Neutrophil (primary cell): Measurements from ENCODE around the gene ATP6V0A1.
A peak's percentile ranks its signal among the peaks of the same experiment; 100 is the strongest.

Experiments used
- H3K27ac ChIP-seq: fragments of 200-600 bp; sonication (generic); 2 replicates; pipeline ENCODE4 v1.5.1; 2016; ENCODE audit warnings: mild to moderate bottlenecking, moderate library complexity
- H3K27me3 ChIP-seq: fragments of 200-600 bp; sonication (generic); 2 replicates; pipeline ENCODE4 v1.6.0; 2016; ENCODE audit warnings: mild to moderate bottlenecking
- H3K36me3 ChIP-seq: fragments of 200-600 bp; sonication (generic); 2 replicates; pipeline ENCODE4 v1.5.1; 2017
- H3K4me1 ChIP-seq, 2 experiments: fragments of 200-600 bp in 1 of 2; sonication (generic) in 1 of 2; 1 replicate in 1 of 2; 2 replicates in 1 of 2; pipeline versions ENCODE4 v1.5.1 to v1.6.1; 2013 to 2016; ENCODE audit warnings: low read depth in 1 of 2, low read length in 1 of 2, mild to moderate bottlenecking in 1 of 2, moderate library complexity in 1 of 2; ENCODE audit not compliant: control insufficient read depth in 1 of 2, insufficient read depth in 1 of 2
- H3K4me3 ChIP-seq, 2 experiments: fragments of 200-600 bp in 1 of 2; sonication (generic) in 1 of 2; 1 replicate in 1 of 2; 2 replicates in 1 of 2; pipeline ENCODE4 v1.5.1; 2013 to 2016; ENCODE audit warnings: low read depth in 1 of 2, low read length in 1 of 2, mild to moderate bottlenecking in 1 of 2, moderate library complexity in 1 of 2
- H3K9me3 ChIP-seq: fragments of 200-600 bp; sonication (generic); 2 replicates; pipeline ENCODE4 v1.5.1; 2016
- TF ChIP-seq, protein P1 (sequence below): fragments of 200-600 bp; sonication (generic); IDR thresholded peaks from 2 replicates; pipeline ENCODE4 v1.5.1; 2016; ENCODE audit warnings: antibody characterized with exemption

Gene ATP6V0A1

DNA sequence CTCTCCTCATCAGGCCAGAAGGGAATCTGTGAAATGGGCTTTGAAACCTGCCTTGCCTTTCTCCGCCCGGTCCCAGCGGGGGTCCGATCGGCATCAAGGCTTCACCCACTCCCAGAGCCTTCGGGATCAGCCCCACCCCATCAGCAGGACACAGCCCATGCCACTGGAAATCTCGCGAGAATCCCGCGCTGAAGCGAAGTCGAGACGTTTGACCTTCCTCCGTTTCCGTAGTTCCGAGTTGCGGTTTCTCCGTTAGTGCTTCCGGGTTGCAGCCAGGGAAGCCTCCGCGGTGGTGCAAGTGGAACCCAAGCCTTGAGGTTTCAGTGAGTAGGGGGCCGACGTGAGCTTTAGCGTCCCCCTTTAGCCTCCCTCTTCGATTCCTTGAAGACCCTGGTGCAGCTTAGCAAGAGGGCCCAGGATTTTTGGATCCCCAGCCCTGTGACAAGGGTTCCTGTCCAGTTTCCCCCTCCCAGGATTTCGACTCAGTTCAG is 103.3 kb downstream of the ATP6V0A1 start, which contains the start of gene COASY:
Gene COASY, plus strand, starts transcription at position 252 of the 491 bp plus-strand sequence. CDS start 475 bp downstream, outside the sequence.
- peaks cover 33 to 35% of the 10 kb centered on the region in 2 experiments for H3K4me1 ChIP-seq
- no peaks in the 10 kb centered on the region for H3K27me3 ChIP-seq
- H3K9me3 ChIP-seq = no peaks in the 10 kb centered on the region
- TF ChIP-seq, protein P1, sequence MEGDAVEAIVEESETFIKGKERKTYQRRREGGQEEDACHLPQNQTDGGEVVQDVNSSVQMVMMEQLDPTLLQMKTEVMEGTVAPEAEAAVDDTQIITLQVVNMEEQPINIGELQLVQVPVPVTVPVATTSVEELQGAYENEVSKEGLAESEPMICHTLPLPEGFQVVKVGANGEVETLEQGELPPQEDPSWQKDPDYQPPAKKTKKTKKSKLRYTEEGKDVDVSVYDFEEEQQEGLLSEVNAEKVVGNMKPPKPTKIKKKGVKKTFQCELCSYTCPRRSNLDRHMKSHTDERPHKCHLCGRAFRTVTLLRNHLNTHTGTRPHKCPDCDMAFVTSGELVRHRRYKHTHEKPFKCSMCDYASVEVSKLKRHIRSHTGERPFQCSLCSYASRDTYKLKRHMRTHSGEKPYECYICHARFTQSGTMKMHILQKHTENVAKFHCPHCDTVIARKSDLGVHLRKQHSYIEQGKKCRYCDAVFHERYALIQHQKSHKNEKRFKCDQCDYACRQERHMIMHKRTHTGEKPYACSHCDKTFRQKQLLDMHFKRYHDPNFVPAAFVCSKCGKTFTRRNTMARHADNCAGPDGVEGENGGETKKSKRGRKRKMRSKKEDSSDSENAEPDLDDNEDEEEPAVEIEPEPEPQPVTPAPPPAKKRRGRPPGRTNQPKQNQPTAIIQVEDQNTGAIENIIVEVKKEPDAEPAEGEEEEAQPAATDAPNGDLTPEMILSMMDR = no peak
- peak within 1 kb of the TSS; percentile 84 to 85 for H3K4me3 ChIP-seq
- H3K27ac ChIP-seq = peak within 1 kb of the TSS; percentile 87
- peaks cover 28% of the 10 kb centered on the region for H3K36me3 ChIP-seq

DNA sequence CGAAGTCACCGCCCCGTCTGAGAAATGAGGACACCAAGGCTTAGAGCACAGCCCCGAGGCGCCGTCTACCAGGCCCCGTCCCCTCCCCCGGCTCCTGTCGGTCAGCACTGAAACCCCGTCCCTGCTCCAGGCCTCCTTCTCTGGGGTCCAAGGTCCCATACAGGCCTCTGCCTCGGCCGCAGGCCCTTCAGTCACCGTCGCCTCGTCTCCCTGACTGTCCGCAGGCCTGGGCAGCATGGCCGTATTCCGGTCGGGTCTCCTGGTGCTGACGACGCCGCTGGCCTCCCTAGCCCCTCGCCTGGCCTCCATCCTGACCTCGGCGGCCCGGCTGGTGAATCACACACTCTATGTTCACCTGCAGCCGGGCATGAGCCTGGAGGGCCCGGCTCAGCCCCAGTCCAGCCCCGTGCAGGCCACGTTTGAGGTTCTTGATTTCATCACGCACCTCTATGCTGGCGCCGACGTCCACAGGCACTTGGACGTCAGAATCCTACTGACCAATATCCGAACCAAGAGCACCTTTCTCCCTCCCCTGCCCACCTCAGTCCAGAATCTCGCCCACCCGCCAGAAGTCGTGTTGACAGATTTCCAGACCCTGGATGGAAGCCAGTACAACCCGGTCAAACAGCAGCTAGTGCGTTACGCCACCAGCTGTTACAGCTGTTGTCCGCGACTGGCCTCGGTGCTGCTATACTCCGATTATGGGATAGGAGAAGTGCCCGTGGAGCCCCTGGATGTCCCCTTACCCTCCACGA is 103.9 kb downstream of the ATP6V0A1 start:
- Histone ChIP-seq H3K4me1 (peaks cover 37 to 38% of the 10 kb centered on the region in 2 experiments), H3K27ac (peak overlapping the region; percentile 87), H3K27me3 (no peaks in the 10 kb centered on the region), H3K36me3 (peaks cover 28% of the 10 kb centered on the region), H3K9me3 (no peaks in the 10 kb centered on the region), H3K4me3 (peak overlapping the region; percentile 84 to 85)
- TF ChIP-seq, protein P1 = no peak

DNA sequence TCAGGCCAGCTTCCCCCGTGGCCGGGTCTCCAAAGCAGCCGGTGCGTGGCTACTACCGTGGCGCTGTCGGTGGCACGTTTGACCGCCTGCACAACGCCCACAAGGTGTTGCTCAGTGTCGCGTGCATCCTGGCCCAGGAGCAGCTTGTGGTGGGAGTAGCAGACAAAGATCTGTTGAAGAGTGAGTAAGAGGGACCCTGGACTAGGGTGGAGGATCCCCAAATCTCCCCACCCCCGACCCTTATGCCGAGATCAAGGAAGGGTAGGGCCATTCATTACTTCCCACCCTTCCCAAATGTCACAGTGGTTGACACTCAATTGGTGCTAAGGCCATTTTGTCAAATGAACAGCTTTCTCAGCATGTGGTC is 104.4 kb downstream of the ATP6V0A1 start:
- Histone ChIP-seq H3K27me3 (no peaks in the 10 kb centered on the region), H3K9me3 (no peaks in the 10 kb centered on the region), H3K27ac (peak overlapping the region; percentile 87), H3K36me3 (peaks cover 28% of the 10 kb centered on the region), H3K4me1 (peaks cover 42 to 43% of the 10 kb centered on the region in 2 experiments), H3K4me3 (peak overlapping the region; percentile 84 to 85)
- TF ChIP-seq, protein P1 = no peak

DNA sequence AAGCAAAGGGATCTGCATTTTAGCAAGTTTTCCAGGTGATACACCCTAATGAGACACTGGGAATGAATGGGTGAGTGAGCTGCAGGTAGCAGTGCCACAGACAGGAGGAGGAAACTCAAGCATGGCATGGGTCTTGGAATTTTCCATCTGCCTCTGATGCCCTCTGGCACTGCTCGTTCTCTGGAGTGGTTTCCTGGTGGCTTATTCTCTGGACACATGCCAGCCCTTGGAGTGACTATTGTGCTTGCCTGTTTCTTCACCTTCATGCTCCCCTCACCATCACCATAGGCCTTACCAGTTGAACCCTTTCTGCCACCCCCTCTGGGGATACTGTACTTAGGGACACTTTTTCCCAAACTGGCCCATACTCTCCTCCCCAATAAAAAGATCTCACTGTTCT is 104.9 kb downstream of the ATP6V0A1 start:
- no peaks in the 10 kb centered on the region for H3K27me3 ChIP-seq
- TF ChIP-seq, protein P1 = no peak
- peaks cover 47% of the 10 kb centered on the region in 2 experiments for H3K4me1 ChIP-seq
- H3K9me3 ChIP-seq = no peaks in the 10 kb centered on the region
- H3K4me3 ChIP-seq = peak overlapping the region in 1 of 2 experiments; percentile 85
- H3K36me3 ChIP-seq = peaks cover 32% of the 10 kb centered on the region
- H3K27ac ChIP-seq = peak overlapping the region; percentile 87

DNA sequence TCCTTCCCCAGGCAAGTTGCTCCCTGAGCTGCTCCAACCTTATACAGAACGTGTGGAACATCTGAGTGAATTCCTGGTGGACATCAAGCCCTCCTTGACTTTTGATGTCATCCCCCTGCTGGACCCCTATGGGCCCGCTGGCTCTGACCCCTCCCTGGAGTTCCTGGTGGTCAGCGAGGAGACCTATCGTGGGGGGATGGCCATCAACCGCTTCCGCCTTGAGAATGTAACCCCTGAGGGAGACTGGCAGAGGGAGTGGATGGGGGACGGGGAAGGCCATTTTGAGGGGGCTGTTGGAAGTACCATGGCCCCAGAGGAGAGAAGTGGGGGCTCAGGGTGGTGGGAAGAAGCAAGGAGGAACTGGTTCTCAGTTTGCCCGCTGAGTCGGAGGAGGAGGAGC is 105.3 kb downstream of the ATP6V0A1 start:
- Histone ChIP-seq H3K4me3 (no peak overlapping the region), H3K4me1 (peaks cover 51% of the 10 kb centered on the region in 2 experiments), H3K9me3 (no peaks in the 10 kb centered on the region), H3K36me3 (peaks cover 36% of the 10 kb centered on the region), H3K27me3 (no peaks in the 10 kb centered on the region), H3K27ac (peak overlapping the region; percentile 87)
- TF ChIP-seq, protein P1 = no peak
